H9 (cell line): ENCODE measurements around the gene STIMATE. TPM values are rescaled to one million over a fixed set of nuclear protein-coding genes. Genes with fewer than 3 reads are reported as not detected.

Experiments used
- DNase-seq: peaks from one replicate; pipeline ENCODE4 v3.0.0-alpha.2; 2017
- H2AFZ ChIP-seq: one replicate; pipeline ENCODE4 v1.6.1; 2013; ENCODE audit warnings: mild to moderate bottlenecking, low read length, control low read depth, moderate library complexity
- H2AK5ac ChIP-seq: 2 replicates; pipeline ENCODE4 v1.6.1; 2013; ENCODE audit warnings: low read length, control low read depth, mixed read lengths; ENCODE audit not compliant: insufficient read length
- H2BK120ac ChIP-seq: one replicate; pipeline ENCODE4 v1.6.1; 2013; ENCODE audit warnings: low read depth, mild to moderate bottlenecking, low read length, control low read depth, inconsistent platforms; ENCODE audit not compliant: poor library complexity, severe bottlenecking
- H2BK12ac ChIP-seq: 2 replicates; pipeline ENCODE4 v1.6.1; 2013; ENCODE audit warnings: low read length, control low read depth, mixed read lengths, low read depth; ENCODE audit not compliant: insufficient read length
- H2BK15ac ChIP-seq: 2 replicates; pipeline ENCODE4 v1.6.1; 2013; ENCODE audit warnings: low read depth, low read length, control low read depth
- H2BK20ac ChIP-seq: one replicate; pipeline ENCODE4 v1.6.1; 2013; ENCODE audit warnings: low read depth, mild to moderate bottlenecking, low read length, control low read depth, inconsistent platforms; ENCODE audit not compliant: poor library complexity, severe bottlenecking
- H2BK5ac ChIP-seq: 2 replicates; pipeline ENCODE4 v1.6.1; 2013; ENCODE audit warnings: low read length, control low read depth, mixed read lengths; ENCODE audit not compliant: insufficient read length
- H3K14ac ChIP-seq: 2 replicates; pipeline ENCODE4 v1.6.1; 2013; ENCODE audit warnings: low read length, control low read depth; ENCODE audit not compliant: insufficient read depth
- H3K18ac ChIP-seq: 2 replicates; pipeline ENCODE4 v1.6.1; 2013; ENCODE audit warnings: low read depth, mild to moderate bottlenecking, mixed read lengths, low read length, control low read depth; ENCODE audit not compliant: insufficient read length
- H3K23ac ChIP-seq: 2 replicates; pipeline ENCODE4 v1.6.1; 2013; ENCODE audit warnings: low read length, control low read depth, mixed read lengths, low read depth; ENCODE audit not compliant: insufficient read length
- H3K23me2 ChIP-seq: 2 replicates; pipeline ENCODE4 v1.6.1; 2013; ENCODE audit warnings: low read depth, mild to moderate bottlenecking, mixed read lengths, low read length, control low read depth; ENCODE audit not compliant: insufficient read length, poor library complexity, severe bottlenecking
- H3K27ac ChIP-seq: 2 replicates; pipeline ENCODE4 v1.5.1; 2013; ENCODE audit warnings: low read length, control low read depth, mixed read lengths, low read depth; ENCODE audit not compliant: insufficient read length
- H3K27me3 ChIP-seq: 2 replicates; pipeline ENCODE4 v1.6.1; 2013; ENCODE audit warnings: low read length, control low read depth, inconsistent platforms; ENCODE audit not compliant: insufficient read depth
- H3K4ac ChIP-seq: 2 replicates; pipeline ENCODE4 v1.6.1; 2013; ENCODE audit warnings: low read depth, mild to moderate bottlenecking, control low read depth, inconsistent platforms, low read length, moderate library complexity
- H3K4me1 ChIP-seq: 2 replicates; pipeline ENCODE4 v1.6.1; 2013; ENCODE audit warnings: low read length, control low read depth, inconsistent platforms; ENCODE audit not compliant: insufficient read depth
- H3K4me2 ChIP-seq: 2 replicates; pipeline ENCODE4 v1.6.1; 2013; ENCODE audit warnings: low read length, control low read depth, mixed read lengths; ENCODE audit not compliant: insufficient read length, insufficient read depth
- H3K56ac ChIP-seq: 2 replicates; pipeline ENCODE4 v1.6.1; 2013; ENCODE audit warnings: low read depth, mild to moderate bottlenecking, mixed read lengths, low read length, control low read depth; ENCODE audit not compliant: insufficient read length
- H3K79me1 ChIP-seq: 2 replicates; pipeline ENCODE4 v1.6.1; 2013; ENCODE audit warnings: low read depth, mild to moderate bottlenecking, moderate library complexity, low read length, control low read depth, inconsistent platforms; ENCODE audit not compliant: insufficient read depth, poor library complexity, severe bottlenecking
- H3K79me2 ChIP-seq: 2 replicates; pipeline ENCODE4 v1.6.1; 2013; ENCODE audit warnings: low read length, control low read depth, inconsistent platforms; ENCODE audit not compliant: insufficient read depth
- H3K9ac ChIP-seq: 2 replicates; pipeline ENCODE4 v1.6.1; 2013; ENCODE audit warnings: low read length, control low read depth, mixed read lengths; ENCODE audit not compliant: insufficient read length; ENCODE audit errors: extremely low read depth
- H3K9me3 ChIP-seq: one replicate; pipeline ENCODE4 v1.6.1; 2013; ENCODE audit warnings: low read depth, low read length, inconsistent platforms; ENCODE audit not compliant: control insufficient read depth
- H3T11ph ChIP-seq: one replicate; pipeline ENCODE4 v1.6.1; 2013; ENCODE audit warnings: mild to moderate bottlenecking, low read length, control low read depth, inconsistent platforms
- H4K20me1 ChIP-seq: one replicate; pipeline ENCODE4 v1.6.1; 2013; ENCODE audit not compliant: control insufficient read depth, insufficient read length, insufficient read depth
- H4K5ac ChIP-seq: 2 replicates; pipeline ENCODE4 v1.6.1; 2013; ENCODE audit warnings: low read depth, mild to moderate bottlenecking, mixed read lengths, low read length, control low read depth; ENCODE audit not compliant: insufficient read length
- H4K8ac ChIP-seq: replicated peaks from 2 replicates; pipeline ENCODE4 v1.6.1; 2013; ENCODE audit warnings: low read length, control low read depth, mixed read lengths, low read depth; ENCODE audit not compliant: insufficient read length
- H4K91ac ChIP-seq: 2 replicates; pipeline ENCODE4 v1.6.1; 2013; ENCODE audit warnings: low read depth, mild to moderate bottlenecking, moderate library complexity, mixed read lengths, low read length, control low read depth; ENCODE audit not compliant: insufficient read length
- H3K27ac Mint-ChIP-seq, 3 experiments: 2 replicates in 2 of 3; 3 replicates in 1 of 3; pipeline ENCODE4 v1.8.0; 2020 to 2021; ENCODE audit warnings: mixed read lengths in 3 of 3, mild to moderate bottlenecking in 1 of 3, moderate library complexity in 1 of 3
- H3K27me3 Mint-ChIP-seq: 2 replicates; pipeline ENCODE4 v1.8.0; 2021; ENCODE audit warnings: low read depth, mild to moderate bottlenecking, moderate library complexity, mixed read lengths
- H3K36me3 Mint-ChIP-seq, 3 experiments: 2 replicates in 2 of 3; 3 replicates in 1 of 3; pipeline ENCODE4 v1.8.0; 2020 to 2021; ENCODE audit warnings: low read depth in 3 of 3, mixed read lengths in 3 of 3; ENCODE audit not compliant: insufficient read depth in 1 of 3
- H3K4me1 Mint-ChIP-seq, 2 experiments: 2 replicates each; pipeline ENCODE4 v1.8.0; 2020; ENCODE audit warnings: mixed read lengths in 2 of 2
- H3K4me3 Mint-ChIP-seq, 2 experiments: 2 replicates in 1 of 2; 3 replicates in 1 of 2; pipeline ENCODE4 v1.8.0; 2020 to 2021; ENCODE audit warnings: mild to moderate bottlenecking in 2 of 2, mixed read lengths in 2 of 2, moderate library complexity in 1 of 2
- H3K9me3 Mint-ChIP-seq, 2 experiments: 2 replicates in 1 of 2; 3 replicates in 1 of 2; pipeline ENCODE4 v1.8.0; 2020; ENCODE audit warnings: mild to moderate bottlenecking in 2 of 2, mixed read lengths in 2 of 2, moderate library complexity in 1 of 2
- CTCF ChIP-seq: fragments of 200-600 bp; sonication (generic); conservative IDR thresholded peaks from 3 replicates; pipeline ENCODE4 v1.8.0; 2021; ENCODE audit warnings: antibody characterized with exemption, mild to moderate bottlenecking
- WGBS: extraction: QIAGEN DNeasy Blood & Tissue Kit; methylation state at CpG from one replicate; pipeline ENCODE4 v1.1.7; 2013; ENCODE audit warnings: missing lambda C conversion rate, low lambda C conversion rate, mixed read lengths; ENCODE audit not compliant: insufficient read length; ENCODE audit errors: extremely low coverage; 5-methylcytosine and 5-hydroxymethylcytosine counted together
- total RNA-seq: library from RNA; stranded (reverse); gene quantifications from 2 replicates; pipeline ENCODE4 v1.2.1, GENCODE V29; 2021

Gene STIMATE
- total RNA-seq, 1 experiment from 2014 or later, result 25.6 TPM

- Mint-ChIP-seq H3K4me3 (no peak overlapping the region), H3K27ac (peak overlapping the region in 1 of 3 experiments; percentile 15; a peak in 1 of 7 replicates)
Observed at GRCh38 chr3:52873433-52874159, 23.8 kb downstream of the STIMATE start.

More at GRCh38 chr3:52873433-52874159, 23.8 kb downstream of the STIMATE start:
- no peaks in the 10 kb centered on the region for H3K9me3 Mint-ChIP-seq
- Histone ChIP-seq H3K9me3 (no peaks in the 10 kb centered on the region), H3K56ac (no peak overlapping the region), H3T11ph (no peak overlapping the region), H2BK120ac (no peak overlapping the region), H3K14ac (no peak overlapping the region), H4K20me1 (no peaks in the 10 kb centered on the region), H4K5ac (no peak overlapping the region), H2AFZ (no peak overlapping the region), H3K4me1 (no peaks in the 10 kb centered on the region; the same call in 1 of the 2 replicates), H3K79me1 (no peaks in the 10 kb centered on the region), H4K91ac (no peak overlapping the region), H2AK5ac (no peak overlapping the region), H3K4ac (no peak overlapping the region), H2BK15ac (no peak overlapping the region), H2BK12ac (no peak overlapping the region), H2BK5ac (no peak overlapping the region), H3K23ac (no peak overlapping the region), H2BK20ac (no peak overlapping the region), H3K23me2 (no peaks in the 10 kb centered on the region), H3K27ac (no peak overlapping the region), H3K27me3 (no peaks in the 10 kb centered on the region), H4K8ac (no peak overlapping the region), H3K79me2 (peaks cover 3% of the 10 kb centered on the region; the same call in 1 of the 2 replicates), H3K4me2 (no peak overlapping the region), H3K9ac (no peak overlapping the region), H3K18ac (no peak overlapping the region)
- DNase-seq, result no peak
- no peaks in the 10 kb centered on the region for H3K27me3 Mint-ChIP-seq
- no peak for TF ChIP-seq CTCF
- no CpG with 5 or more reads among the region's 8 CpGs for WGBS
- no peaks in the 10 kb centered on the region; a peak in 1 of 7 replicates for H3K36me3 Mint-ChIP-seq
- peaks cover 18 to 24% of the 10 kb centered on the region in 2 experiments for H3K4me1 Mint-ChIP-seq
